WI38 (cell line): ENCODE data around the gene KIAA1217.

Experiments
- H3K4me3 ChIP-seq: 2 replicates; pipeline ENCODE4 v1.5.1; 2011; ENCODE audit warnings: low read depth, mild to moderate bottlenecking, control low read depth, low read length
- TF ChIP-seq, protein P1 (sequence below): IDR thresholded peaks from 2 replicates; pipeline ENCODE4 v1.5.1; 2012; ENCODE audit warnings: low read depth, mild to moderate bottlenecking, control low read depth, low read length

Gene KIAA1217

DNA sequence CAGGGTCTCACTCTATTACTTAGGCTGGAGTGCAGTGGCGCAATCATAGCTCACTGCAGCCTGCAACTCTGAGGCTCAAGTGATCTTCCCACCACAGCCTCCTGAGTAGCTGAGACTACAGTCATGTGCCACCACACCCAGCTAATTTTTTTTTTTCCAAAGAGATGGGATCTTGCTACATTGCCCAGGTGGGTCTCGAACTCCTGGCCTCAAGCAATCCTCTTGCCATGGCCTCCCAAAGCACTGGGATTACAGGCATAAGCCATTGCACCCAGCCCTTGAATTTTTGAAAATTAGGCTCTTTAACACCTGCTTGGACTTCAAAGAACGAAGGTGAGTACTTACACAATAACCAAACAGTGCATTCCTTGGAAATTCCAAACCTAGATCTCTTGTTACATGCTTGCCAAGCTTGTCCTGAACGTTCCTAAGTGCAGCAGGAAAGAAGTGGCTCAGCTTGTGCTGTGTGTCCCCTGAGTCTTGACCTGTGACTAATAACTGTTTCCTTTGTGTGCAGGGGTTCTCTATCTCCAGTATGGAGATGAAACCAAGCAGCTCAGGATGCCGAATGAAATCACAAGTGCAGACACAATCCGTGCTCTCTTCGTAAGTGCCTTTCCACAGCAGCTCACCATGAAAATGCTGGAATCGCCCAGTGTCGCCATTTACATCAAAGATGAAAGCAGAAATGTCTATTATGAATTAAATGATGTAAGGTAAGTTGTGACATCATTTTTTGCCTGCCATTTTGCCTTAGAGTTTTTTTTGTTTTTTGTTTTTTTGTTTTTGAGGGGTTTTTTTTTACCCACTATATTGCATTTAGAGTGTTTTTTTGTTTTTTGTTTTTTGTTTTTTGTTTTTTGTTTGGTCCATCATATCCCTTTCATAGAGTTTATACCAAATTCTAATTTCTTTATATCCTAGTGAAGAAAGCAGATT lies 223.8 kb downstream of the KIAA1217 start:
- TF ChIP-seq, protein P1, sequence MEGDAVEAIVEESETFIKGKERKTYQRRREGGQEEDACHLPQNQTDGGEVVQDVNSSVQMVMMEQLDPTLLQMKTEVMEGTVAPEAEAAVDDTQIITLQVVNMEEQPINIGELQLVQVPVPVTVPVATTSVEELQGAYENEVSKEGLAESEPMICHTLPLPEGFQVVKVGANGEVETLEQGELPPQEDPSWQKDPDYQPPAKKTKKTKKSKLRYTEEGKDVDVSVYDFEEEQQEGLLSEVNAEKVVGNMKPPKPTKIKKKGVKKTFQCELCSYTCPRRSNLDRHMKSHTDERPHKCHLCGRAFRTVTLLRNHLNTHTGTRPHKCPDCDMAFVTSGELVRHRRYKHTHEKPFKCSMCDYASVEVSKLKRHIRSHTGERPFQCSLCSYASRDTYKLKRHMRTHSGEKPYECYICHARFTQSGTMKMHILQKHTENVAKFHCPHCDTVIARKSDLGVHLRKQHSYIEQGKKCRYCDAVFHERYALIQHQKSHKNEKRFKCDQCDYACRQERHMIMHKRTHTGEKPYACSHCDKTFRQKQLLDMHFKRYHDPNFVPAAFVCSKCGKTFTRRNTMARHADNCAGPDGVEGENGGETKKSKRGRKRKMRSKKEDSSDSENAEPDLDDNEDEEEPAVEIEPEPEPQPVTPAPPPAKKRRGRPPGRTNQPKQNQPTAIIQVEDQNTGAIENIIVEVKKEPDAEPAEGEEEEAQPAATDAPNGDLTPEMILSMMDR = no peak

DNA sequence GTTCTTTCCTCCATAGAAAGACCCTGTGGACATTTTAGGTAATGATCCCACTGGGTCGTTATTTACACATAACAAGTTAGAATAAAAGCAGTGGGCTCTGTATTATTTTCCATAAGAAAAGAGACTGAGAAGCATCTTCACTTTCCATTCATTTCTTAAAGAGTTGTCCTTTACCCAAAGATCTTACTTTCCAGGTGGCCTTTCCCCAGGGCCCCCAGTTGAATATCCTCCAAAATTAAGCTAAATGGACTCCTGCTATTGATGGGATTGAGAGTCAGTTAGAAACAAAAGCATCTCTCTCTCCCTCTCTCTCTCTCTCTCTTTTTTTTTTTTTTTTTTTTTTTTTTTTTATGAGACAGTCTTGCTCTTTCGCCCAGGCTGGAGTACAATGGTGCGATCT lies 224.8 kb downstream of the KIAA1217 start:
- TF ChIP-seq, protein P1 = no peak
- no peak overlapping the region for H3K4me3 ChIP-seq

More for the DNA sequence above, 223.8 kb downstream of the KIAA1217 start:
- no peak overlapping the region for H3K4me3 ChIP-seq

DNA sequence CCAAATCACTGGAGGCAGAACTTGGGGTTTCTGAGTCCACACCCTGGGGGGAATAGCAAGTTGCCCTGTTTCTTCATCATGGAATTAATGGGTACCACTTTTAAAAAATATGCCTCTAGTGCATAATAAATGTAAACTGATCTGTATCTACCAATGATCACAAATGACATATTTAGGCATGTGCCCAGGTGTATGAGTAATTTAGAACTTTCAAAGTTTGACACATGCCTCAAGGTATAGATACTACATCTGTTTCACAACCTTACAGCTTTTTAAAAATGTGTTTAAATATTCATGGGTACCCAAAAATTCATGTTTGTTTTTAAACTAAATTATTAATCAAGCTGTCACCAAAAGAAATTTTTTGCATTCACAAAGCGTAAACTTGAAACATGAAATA lies 226.0 kb downstream of the KIAA1217 start:
- TF ChIP-seq, protein P1 = no peak
- H3K4me3 ChIP-seq = no peak overlapping the region

DNA sequence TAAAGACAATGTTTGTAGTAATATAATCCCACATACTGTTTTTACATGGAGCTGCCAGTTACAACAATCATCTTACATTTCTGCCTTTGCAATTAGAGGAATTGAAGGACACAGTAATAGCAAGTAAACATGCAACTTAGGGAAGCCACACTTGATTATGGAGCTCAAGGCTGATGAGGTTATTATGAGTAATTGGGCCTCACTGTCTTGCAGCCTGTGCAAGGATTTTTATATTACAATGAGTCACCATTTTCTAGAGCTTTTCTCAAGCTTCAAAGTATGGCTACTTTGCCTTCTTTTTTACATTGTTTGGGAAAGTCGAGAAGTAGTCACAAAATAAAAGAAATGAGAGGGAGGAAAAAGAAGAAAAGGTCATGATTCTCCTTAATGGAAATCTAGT lies 226.4 kb downstream of the KIAA1217 start:
- TF ChIP-seq, protein P1 = no peak
- H3K4me3 ChIP-seq = no peak overlapping the region

DNA sequence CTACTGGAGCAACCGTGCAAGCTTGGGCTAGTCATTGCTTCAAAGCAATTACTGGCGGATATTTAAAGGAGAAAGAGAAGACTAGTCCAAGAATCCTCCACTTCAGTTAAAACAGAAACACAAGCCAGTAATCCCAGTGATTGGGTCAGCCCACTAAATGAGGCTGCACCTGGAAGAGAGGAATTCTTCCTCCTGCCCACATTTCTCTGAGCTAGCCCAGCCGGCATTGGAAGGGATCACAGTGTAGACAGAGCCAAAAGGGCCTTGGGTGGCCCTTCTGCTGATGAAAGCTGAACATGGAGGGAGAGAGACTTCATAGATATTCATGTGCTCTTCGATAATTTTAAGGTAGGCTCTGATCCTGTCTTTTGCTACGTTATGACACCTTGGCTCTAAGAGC lies 228.4 kb downstream of the KIAA1217 start:
- no peak overlapping the region for H3K4me3 ChIP-seq
- TF ChIP-seq, protein P1 = no peak

DNA sequence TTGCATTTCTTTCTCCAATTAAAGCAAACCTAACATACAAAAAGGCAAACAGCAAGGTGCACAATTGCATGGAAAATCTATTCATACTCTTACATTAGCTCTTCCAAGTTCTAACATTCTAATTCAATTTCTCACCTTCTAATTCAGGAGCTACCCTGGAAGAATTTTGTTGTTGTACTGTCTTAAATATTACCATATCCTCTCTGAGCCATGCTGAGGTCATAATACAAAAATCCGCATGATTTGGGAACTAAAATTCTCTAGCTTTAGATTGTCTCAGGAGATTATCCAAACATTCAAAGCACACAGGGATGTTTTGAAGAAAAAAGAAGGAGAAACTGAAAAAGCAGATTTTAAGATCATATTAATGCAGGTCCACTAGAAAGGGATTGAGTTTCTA lies 229.9 kb downstream of the KIAA1217 start:
- TF ChIP-seq, protein P1 = no peak
- no peak overlapping the region for H3K4me3 ChIP-seq

DNA sequence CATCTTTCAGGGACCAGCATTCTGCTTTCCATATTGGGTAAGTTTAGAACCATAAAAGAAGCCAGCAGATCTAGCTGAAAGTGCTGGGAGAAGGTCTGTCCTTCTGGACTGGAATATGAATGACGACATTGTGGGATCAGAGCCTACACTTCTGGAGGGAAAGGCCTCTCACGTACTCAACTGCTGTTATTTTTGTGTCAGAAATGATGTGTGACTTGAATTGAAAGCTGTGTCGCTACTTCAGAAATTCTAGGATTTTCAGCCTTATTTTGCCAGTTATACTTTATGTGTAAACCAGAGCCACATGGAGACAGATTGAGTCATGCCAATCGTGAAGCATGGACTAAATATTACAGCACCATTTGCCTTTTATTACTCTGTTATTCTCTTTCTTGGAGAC lies 231.0 kb downstream of the KIAA1217 start:
- no peak overlapping the region for H3K4me3 ChIP-seq
- TF ChIP-seq, protein P1 = no peak
